Transverse colon (tissue), 4 donors: ENCODE results near the gene MICU2. TPM values are rescaled to one million over a fixed set of nuclear protein-coding genes. Genes with fewer than 3 reads are reported as not detected.

ENCODE experiments used
- DNase-seq: peaks from one replicate; pipeline ENCODE4 v3.0.0-alpha.2; 2019
- H3K27ac ChIP-seq, 4 donors: fragments of 200-600 bp; sonication (generic); 2 replicates each; pipeline ENCODE4 v1.5.1; 2016 to 2018; ENCODE audit warnings: inconsistent platforms in 4 of 4
- H3K27me3 ChIP-seq: fragments of 200-600 bp; sonication (generic); 2 replicates; pipeline ENCODE4 v1.5.1; 2017; ENCODE audit warnings: inconsistent platforms
- H3K36me3 ChIP-seq, 4 donors: fragments of 200-600 bp; sonication (generic); 2 replicates each; pipeline ENCODE4 v1.5.1; 2017 to 2019; ENCODE audit warnings: inconsistent platforms in 4 of 4
- H3K4me1 ChIP-seq, 4 donors: fragments of 200-600 bp; sonication (generic); 2 replicates each; pipeline ENCODE4 v1.5.1; 2017 to 2020; ENCODE audit warnings: inconsistent platforms in 4 of 4
- H3K4me3 ChIP-seq, 4 donors: fragments of 200-600 bp; sonication (generic); 1 replicate in 1 of 4; 2 replicates in 3 of 4; pipeline versions ENCODE4 v1.5.1 to v1.6.1; 2017 to 2019; ENCODE audit warnings: inconsistent platforms in 4 of 4
- H3K9me3 ChIP-seq, 2 donors: fragments of 200-600 bp; sonication (generic); 2 replicates each; pipeline ENCODE4 v1.5.1; 2017 to 2019; ENCODE audit warnings: inconsistent platforms in 2 of 2
- EP300 ChIP-seq: sonication (generic); formaldehyde crosslinking; IDR thresholded peaks from one replicate; pipeline ENCODE4 v1.6.1; 2017; ENCODE audit warnings: antibody characterized with exemption, low read depth
- POLR2A ChIP-seq: fragments of 450-650 bp; IDR thresholded peaks from one replicate; pipeline ENCODE4 v1.6.1; 2016; ENCODE audit warnings: antibody characterized with exemption, mild to moderate bottlenecking, moderate library complexity
- POLR2AphosphoS5 ChIP-seq, 3 donors: sonication (generic); formaldehyde crosslinking; IDR thresholded peaks; one replicate each; pipeline ENCODE4 v1.6.1; 2016; ENCODE audit warnings: antibody characterized with exemption in 3 of 3
- WGBS, 2 donors: methylation state at CpG; one replicate each; pipeline ENCODE4 v1.1.5; 2018; ENCODE audit warnings: low coverage in 1 of 2; 5-methylcytosine and 5-hydroxymethylcytosine counted together
- in situ Hi-C, 4 donors: fragments of 200-750 bp; cut with MboI; loops; one replicate each; pipeline versions ENCODE4 v1.15.0 to v1.15.1; 2017; ENCODE audit warnings: low sequenced_read_pairs in 3 of 4, low pct_ligation_motif_present in 1 of 4, low pct_unique_long_range_greater_than_20kb in 1 of 4
- intact Hi-C: fragments of 100-400 bp; cut with DNase I; formaldehyde crosslinking; loops from one replicate; pipeline ENCODE4 v1.15.1; 2023; ENCODE audit warnings: low total_unique reads
- total RNA-seq, 4 donors: library from RNA; depleted of rRNA; stranded (reverse); fragments of >200 nt; gene quantifications; one replicate each; pipeline ENCODE4 v1.1.0, GENCODE V29; 2016
- TF ChIP-seq, protein P1 (sequence below), 5 experiments: fragments of 200-600 bp in 3 of 5; fragments of 450-650 bp in 2 of 5; sonication (generic) in 3 of 5; IDR thresholded peaks; 1 replicate in 2 of 5; 2 replicates in 3 of 5; pipeline ENCODE4 v1.5.1; 2016 to 2017; ENCODE audit warnings: antibody characterized with exemption in 5 of 5, inconsistent platforms in 3 of 5, mild to moderate bottlenecking in 2 of 5, moderate library complexity in 1 of 5

Gene MICU2
- total RNA-seq, 4 donors from 2014 or later = 48.8 to 101 (median 90.0) TPM

DNA sequence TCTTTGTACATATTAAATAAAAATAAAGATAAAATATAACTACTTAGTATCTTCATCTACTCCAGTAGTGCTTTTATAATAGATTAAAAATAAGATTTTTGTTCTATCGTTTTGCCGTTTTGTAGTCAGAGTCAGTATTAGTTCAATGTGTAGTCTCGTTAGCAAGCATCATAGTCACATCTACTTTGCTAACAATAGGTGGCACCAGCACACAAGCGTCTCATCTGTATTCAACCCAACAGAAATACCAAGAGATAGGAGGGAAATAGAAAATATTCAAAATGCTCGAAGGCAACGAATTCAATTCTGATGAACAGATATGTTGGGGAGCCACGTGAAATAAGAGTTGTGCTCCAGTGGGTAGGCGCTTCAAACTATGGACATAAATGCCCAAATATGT is 21.4 kb upstream of the MICU2 start:
- H3K4me1 ChIP-seq = no peaks in the 10 kb centered on the region
- TF ChIP-seq EP300 = no peak
- TF ChIP-seq, protein P1, sequence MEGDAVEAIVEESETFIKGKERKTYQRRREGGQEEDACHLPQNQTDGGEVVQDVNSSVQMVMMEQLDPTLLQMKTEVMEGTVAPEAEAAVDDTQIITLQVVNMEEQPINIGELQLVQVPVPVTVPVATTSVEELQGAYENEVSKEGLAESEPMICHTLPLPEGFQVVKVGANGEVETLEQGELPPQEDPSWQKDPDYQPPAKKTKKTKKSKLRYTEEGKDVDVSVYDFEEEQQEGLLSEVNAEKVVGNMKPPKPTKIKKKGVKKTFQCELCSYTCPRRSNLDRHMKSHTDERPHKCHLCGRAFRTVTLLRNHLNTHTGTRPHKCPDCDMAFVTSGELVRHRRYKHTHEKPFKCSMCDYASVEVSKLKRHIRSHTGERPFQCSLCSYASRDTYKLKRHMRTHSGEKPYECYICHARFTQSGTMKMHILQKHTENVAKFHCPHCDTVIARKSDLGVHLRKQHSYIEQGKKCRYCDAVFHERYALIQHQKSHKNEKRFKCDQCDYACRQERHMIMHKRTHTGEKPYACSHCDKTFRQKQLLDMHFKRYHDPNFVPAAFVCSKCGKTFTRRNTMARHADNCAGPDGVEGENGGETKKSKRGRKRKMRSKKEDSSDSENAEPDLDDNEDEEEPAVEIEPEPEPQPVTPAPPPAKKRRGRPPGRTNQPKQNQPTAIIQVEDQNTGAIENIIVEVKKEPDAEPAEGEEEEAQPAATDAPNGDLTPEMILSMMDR (IDR thresholded peaks at IDR 0.05) = peak; percentile 31 to 45 (median 43)
- H3K4me3 ChIP-seq = no peak overlapping the region
- H3K27ac ChIP-seq = no peak overlapping the region
- peak; percentile 19 for DNase-seq
- H3K36me3 ChIP-seq = no peaks in the 10 kb centered on the region
- 41 to 46% methylated on average over 6 to 8 of the region's 8 CpGs for WGBS, 2 donors
- no peaks in the 10 kb centered on the region for H3K9me3 ChIP-seq
- no peaks in the 10 kb centered on the region for H3K27me3 ChIP-seq
- in situ Hi-C loops (loop anchor here (25.0 kb wide), 3 partner anchors 662 to 1162 kb away; no protein-coding TSS in a partner anchor), intact Hi-C loops (no loop called here)

DNA sequence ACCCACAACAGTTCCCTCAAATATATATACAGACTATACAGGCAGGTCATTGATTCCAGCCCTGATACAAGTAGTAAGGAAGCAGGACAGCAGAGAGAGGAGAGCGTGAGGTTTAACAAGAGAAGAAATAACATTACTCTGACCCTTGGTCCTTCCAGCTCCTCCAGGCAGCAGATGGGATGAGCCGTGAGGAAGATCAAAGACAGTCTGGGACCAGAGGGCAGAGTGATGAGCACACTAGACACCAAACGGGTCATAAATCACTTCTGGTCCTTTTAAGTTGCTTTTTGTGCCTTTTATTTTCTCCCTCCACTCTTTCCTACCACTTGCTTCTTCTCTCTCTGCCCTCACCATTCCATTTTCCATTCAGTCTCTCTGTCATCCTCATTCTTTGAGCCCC is 16.9 kb upstream of the MICU2 start:
- H3K4me3 ChIP-seq = no peak overlapping the region
- intact Hi-C loops (no loop called here), in situ Hi-C loops (no loop called here)
- TF ChIP-seq, protein P1 (IDR thresholded peaks at IDR 0.05) = no peak
- TF ChIP-seq POLR2AphosphoS5 (IDR thresholded peaks at IDR 0.05) (no peak), POLR2A (no peak), EP300 (no peak)
- H3K4me1 ChIP-seq = peaks cover 0 to 9% (median 4%) of the 10 kb centered on the region in 4 donors
- no peak for DNase-seq
- no peaks in the 10 kb centered on the region for H3K9me3 ChIP-seq
- no peaks in the 10 kb centered on the region for H3K27me3 ChIP-seq
- 63 to 66% methylated on average over 3 of the region's 3 CpGs for WGBS, 2 donors
- H3K27ac ChIP-seq = no peak overlapping the region
- no peaks in the 10 kb centered on the region for H3K36me3 ChIP-seq

DNA sequence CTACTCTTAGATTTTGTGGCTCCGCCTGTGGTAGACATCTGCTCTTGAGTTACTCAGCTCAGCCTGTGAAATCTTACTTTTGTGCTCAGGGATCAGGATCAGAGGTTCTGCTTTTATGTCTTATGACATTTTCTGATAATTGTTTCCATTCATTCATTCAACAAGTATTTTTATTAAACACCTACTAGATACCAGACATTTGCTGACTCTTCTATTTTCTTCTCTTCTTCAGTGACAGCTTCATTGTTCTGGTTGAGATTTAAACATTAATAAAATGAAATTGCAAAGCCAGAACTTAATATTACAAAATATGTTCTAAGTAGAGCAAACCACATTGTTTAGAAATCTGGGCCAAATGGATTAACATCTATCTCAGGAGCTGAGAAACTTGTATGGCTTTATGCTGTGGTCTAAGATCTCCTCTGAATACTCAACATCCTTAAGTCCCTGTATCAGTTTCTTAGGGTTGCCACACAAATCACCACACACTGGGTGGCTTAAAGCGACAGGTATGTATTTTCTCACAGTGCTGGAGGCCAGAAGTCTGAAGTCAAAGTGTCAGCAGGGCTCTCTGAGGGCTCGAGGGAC is 15.8 kb upstream of the MICU2 start:
- WGBS, 2 donors = 82 to 100% methylated on average over 1 to 3 of the region's 3 CpGs

DNA sequence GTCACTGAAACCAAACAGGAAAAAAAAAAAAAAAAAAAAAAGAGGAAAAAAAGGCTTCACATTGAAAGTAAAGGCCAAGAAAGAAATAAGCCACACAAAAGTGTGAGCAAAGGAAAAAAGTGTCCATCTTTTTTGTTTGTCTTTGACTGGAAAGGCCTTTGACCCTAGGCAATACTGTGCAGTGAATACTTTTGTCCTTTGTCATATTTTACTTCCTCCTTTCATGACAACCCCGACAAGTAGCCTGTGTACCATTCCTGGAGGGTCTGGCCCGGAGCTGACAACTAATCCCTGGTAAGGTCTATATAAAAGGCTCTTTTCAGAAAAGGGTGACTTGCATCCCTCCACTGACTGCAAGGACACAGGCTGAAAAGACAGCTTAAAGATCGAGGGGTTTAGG is 12.9 kb upstream of the MICU2 start:
- no peaks in the 10 kb centered on the region for H3K9me3 ChIP-seq
- H3K4me1 ChIP-seq = peaks cover 0 to 9% (median 4%) of the 10 kb centered on the region in 4 donors
- intact Hi-C loops (no loop called here), in situ Hi-C loops (no loop called here)
- peak overlapping the region in 2 of 4 donors; percentile 7 to 23 for H3K4me3 ChIP-seq
- TF ChIP-seq EP300 = no peak
- no peak for TF ChIP-seq POLR2A
- no peak for TF ChIP-seq POLR2AphosphoS5 (IDR thresholded peaks at IDR 0.05)
- TF ChIP-seq, protein P1 (IDR thresholded peaks at IDR 0.05) = no peak
- no peaks in the 10 kb centered on the region for H3K36me3 ChIP-seq
- no peaks in the 10 kb centered on the region for H3K27me3 ChIP-seq
- DNase-seq = peak; percentile 30
- H3K27ac ChIP-seq = peak overlapping the region in 1 of 4 donors; percentile 44
- 20 to 28% methylated on average over 1 to 3 of the region's 3 CpGs for WGBS, 2 donors

More for the DNA sequence above, 15.8 kb upstream of the MICU2 start:
- intact Hi-C loops = no loop called here
- Histone ChIP-seq H3K27ac (no peak overlapping the region), H3K27me3 (no peaks in the 10 kb centered on the region), H3K4me1 (peaks cover 0 to 9% (median 4%) of the 10 kb centered on the region in 4 donors), H3K36me3 (no peaks in the 10 kb centered on the region), H3K9me3 (no peaks in the 10 kb centered on the region), H3K4me3 (no peak overlapping the region)
- DNase-seq = no peak
- no peak for TF ChIP-seq POLR2AphosphoS5 (IDR thresholded peaks at IDR 0.05)
- TF ChIP-seq POLR2A = no peak
- TF ChIP-seq, protein P1 (IDR thresholded peaks at IDR 0.05) = no peak
- no peak for TF ChIP-seq EP300
- in situ Hi-C loops = no loop called here
